Measurements from ENCODE around the gene PLEKHG4B.
"Not testable (repeated sequence)": the region's sequence is repeated elsewhere in the genome, so short reads cannot be mapped to it uniquely, and the experiment has no call there.

The PLEKHG4B gene

DNA sequence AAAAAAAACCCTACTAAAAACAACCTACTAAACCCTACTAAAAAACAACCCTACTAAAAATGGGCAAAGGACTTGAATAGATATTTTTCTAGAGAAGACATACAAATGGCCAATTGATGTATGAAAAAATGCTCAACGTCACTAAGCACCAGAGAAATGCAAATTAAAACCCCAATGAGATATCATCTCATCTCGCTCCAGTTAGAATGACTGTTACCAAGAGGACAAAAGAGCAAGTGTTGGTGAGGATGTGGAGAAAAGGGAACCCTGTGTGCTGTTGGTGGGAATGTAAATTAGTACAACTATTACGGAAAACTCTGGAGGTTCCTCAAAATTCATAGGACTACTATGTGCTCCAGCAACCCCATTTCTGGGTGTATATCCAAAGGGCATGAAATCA is 136.9 kb downstream of the PLEKHG4B start:
- no peak for TF ChIP-seq CTCF (IDR thresholded peaks at IDR 0.05; ENCODE audit: low read depth, low read length, missing control alignments)
- no peak overlapping the region for H3K4me3 ChIP-seq (ENCODE audit: low read depth, low read length)
- no peak for DNase-seq (ENCODE audit: low read depth)

DNA sequence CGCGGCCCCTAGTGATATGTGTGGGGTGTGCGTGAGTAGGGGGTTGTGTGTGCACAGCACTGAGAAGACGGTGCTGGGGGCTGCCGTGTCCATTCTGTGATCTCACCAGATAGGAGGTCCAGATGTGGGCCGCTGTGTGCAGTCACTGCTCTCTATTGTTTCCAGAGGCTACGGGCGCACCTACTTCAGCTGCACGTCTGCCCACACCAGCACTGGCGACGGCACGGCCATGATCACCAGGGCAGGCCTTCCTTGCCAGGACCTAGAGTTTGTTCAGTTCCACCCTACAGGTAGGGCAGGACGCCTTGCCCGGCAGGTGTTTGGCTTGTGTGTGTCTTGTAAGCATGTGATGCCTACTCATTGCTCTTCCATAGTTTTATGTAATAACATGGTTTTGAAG is 138.7 kb downstream of the PLEKHG4B start:
- TF ChIP-seq CTCF (IDR thresholded peaks at IDR 0.05; ENCODE audit: low read depth, low read length, missing control alignments): no peak
- DNase-seq (ENCODE audit: low read depth): no peak
- H3K4me3 ChIP-seq (ENCODE audit: low read depth, low read length): no peak overlapping the region

GRCh38 chr5:231661-232060 is 139.7 kb downstream of the PLEKHG4B start:
- DNase-seq (ENCODE audit: low read depth): no peak
- no peak overlapping the region for H3K4me3 ChIP-seq (ENCODE audit: low read depth, low read length)
- no peak for TF ChIP-seq CTCF (IDR thresholded peaks at IDR 0.05; ENCODE audit: low read depth, low read length, missing control alignments)

DNA sequence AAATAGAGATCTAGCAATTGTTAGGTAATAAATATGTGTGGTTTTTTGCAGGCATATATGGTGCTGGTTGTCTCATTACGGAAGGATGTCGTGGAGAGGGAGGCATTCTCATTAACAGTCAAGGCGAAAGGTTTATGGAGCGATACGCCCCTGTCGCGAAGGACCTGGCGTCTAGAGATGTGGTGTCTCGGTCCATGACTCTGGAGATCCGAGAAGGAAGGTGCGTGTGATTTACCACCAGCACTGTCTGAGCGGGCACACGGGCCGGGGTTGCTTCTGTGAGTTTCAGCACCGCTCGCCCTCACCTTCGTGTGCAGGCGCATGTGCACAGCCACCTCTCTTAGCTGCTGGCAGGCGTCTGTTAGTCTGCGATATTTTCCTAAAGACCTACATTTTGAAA is 141.5 kb downstream of the PLEKHG4B start:
- not testable (repeated sequence) for DNase-seq (ENCODE audit: low read depth); H3K4me3 ChIP-seq (ENCODE audit: low read depth, low read length)

GRCh38 chr5:234450-234849 is 142.5 kb downstream of the PLEKHG4B start:
- H3K4me3 ChIP-seq (ENCODE audit: low read depth, low read length): no peak overlapping the region
- no peak for TF ChIP-seq CTCF (IDR thresholded peaks at IDR 0.05; ENCODE audit: low read depth, low read length, missing control alignments)
- no peak for DNase-seq (ENCODE audit: low read depth)

- H3K4me3 ChIP-seq (ENCODE audit: low read depth, low read length); DNase-seq (ENCODE audit: low read depth): not testable (repeated sequence)
Observed at GRCh38 chr5:235527-235926, 143.6 kb downstream of the PLEKHG4B start.

GRCh38 chr5:237931-238330 is 146.0 kb downstream of the PLEKHG4B start:
- DNase-seq (ENCODE audit: low read depth); H3K4me3 ChIP-seq (ENCODE audit: low read depth, low read length): not testable (repeated sequence)
